HT-29 (cell line): ENCODE data around the gene DBNDD1. TPM values are rescaled to one million over a fixed set of nuclear protein-coding genes. Genes with fewer than 3 reads are reported as not detected.

Experiments
- DNase-seq: peaks from one replicate; pipeline ENCODE4 v3.0.0-alpha.2; 2015; ENCODE audit warnings: low spot score
- total RNA-seq: library from RNA; depleted of rRNA; stranded (reverse); fragments of >200 nt; shearing (Covaris generic); gene quantifications from 2 replicates; pipeline ENCODE4 v1.2.3, GENCODE V29; 2014; rRNA removed

DBNDD1 gene
- total RNA-seq, 1 experiment from 2014 or later = 15.8 TPM

- DNase-seq = no peak
These were observed 55.1 kb downstream of the DBNDD1 start for GRCh38 chr16:89964201-89964600.

DNA sequence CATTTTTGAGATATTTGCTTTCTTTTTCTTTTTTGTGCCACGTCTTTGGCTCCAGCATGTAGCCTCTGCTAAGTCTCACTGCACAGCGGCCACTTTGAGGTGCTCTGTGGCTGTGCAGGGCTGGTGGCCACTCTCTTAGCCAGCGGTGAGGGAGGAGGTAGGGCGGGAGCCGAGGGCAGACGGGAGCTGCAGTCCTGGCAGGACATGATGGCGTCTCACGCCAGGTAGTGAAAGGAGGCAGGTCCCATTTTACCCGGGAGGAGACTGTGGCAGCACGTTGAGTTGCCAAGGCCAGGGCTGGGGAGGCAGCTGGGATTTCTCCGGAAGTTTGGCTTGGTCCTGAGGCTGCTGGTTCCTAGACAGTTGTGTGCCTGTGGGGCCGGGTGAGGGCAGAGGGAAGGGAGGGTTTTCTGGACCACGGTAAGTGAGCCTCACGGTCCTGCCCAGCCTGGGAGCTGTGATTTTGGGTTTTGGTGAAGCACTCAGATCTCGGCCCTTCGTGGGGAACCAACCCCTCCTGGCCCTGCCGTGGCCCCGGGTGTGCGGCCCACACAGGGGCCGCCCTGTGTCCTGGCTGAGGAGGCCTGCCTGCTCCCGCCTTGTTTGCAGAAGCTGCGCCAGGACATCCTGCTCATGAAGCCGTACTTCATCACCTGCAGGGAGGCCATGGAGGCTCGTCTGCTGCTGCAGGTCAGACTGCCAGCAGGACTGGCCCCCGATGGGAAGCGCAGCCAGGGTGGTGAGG, 56.3 kb downstream of the DBNDD1 start:
- no peak for DNase-seq

DNA sequence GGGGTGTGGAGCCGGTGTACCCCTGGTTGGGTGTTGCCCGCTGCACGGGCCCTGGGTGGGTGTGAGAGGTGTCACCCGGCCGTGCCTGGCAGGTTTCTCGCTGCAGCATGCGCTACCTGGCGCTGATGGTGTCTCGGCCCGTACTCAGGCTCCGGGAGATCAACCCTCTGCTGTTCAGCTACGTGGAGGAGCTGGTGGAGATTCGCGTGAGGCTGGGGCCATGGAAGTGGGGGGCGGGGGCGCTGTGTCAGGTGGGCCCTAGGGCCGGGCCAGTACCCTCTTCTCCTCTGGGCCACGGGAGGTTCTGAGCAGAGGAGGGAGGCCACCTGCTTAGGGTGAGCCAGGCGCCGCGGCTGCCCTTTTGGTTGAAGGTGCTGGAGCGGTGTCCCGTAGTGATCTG, 57.3 kb downstream of the DBNDD1 start:
- DNase-seq = no peak

- no peak for DNase-seq
These were observed 58.3 kb downstream of the DBNDD1 start for GRCh38 chr16:89960966-89961365.

DNA sequence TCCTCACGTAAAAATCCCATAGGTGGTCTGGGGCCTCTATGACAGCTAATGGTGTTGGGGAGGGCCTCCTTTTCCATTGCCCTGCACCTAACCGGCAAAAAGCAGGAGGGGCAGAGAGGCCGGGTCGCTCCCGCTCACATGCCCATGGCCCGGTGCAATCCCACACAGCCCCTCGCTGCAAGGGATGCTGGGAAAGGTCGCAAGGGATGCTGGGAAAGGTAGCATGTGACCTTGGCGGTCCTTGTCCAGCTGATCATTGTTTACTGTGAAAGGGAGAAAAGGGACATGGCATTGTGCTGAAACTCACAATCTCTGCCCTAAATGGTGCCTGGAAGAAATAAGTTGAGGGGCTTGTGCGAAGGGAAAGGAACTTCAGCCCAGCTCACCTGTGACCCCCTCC, 60.7 kb downstream of the DBNDD1 start:
- DNase-seq = no peak

DNA sequence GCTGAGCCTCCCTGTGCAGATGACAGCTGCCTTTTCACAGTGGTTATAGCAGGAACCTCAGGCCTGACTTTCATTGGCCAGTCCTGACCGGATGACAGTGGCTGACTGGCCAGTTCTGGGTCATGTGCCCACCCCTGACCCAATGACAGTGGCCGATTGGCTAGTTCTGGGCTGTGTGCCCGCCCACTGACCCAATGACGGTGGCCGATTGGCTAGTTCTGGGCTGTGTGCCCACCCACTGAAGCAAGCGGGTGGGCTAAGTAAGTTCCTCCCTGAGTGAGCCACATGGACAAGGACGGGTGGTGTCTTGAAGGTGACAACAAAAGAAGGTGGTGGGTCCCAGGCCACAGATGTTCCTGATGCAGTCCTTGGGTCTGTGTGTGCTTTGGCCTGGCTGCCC, 61.2 kb downstream of the DBNDD1 start:
- peak; percentile 62 for DNase-seq

- no peak for DNase-seq
These were observed 62.0 kb downstream of the DBNDD1 start for GRCh38 chr16:89957216-89957785.

GRCh38 chr16:89956505-89957215, 62.6 kb downstream of the DBNDD1 start:
- DNase-seq = no peak

- DNase-seq = no peak
These were observed 64.1 kb downstream of the DBNDD1 start for GRCh38 chr16:89955001-89955685.

Other genes starting within 250 kb of the DBNDD1 start
- 92.6 and 100 TPM in 2 replicates for gene FANCA, start 202.8 kb downstream of the DBNDD1 start, total RNA-seq
- 25.2 and 30.4 TPM in 2 replicates for gene SPIRE2, start 191.0 kb downstream of the DBNDD1 start, total RNA-seq
- gene TCF25, start 145.9 kb downstream of the DBNDD1 start, total RNA-seq = 136 and 161 TPM in 2 replicates
- 5.2 and 5.3 TPM in 2 replicates for gene MC1R, start 100.6 kb downstream of the DBNDD1 start, total RNA-seq
- gene TUBB3, start 96.1 kb downstream of the DBNDD1 start, total RNA-seq = 8.7 and 8.8 TPM in 2 replicates
- 207 and 227 TPM in 2 replicates for gene DEF8, start 70.7 kb downstream of the DBNDD1 start, total RNA-seq
- not detected in 2 replicates for gene PRDM7, start 57.9 kb upstream of the DBNDD1 start, total RNA-seq